DOHH2 (cell line): ENCODE results near the gene TSPAN11.

ENCODE experiments used
- H3F3A ChIP-seq: fragments of 200-600 bp; sonication (generic), shearing (Covaris generic); 2 replicates; pipeline ENCODE4 v1.6.0; 2016; ENCODE audit warnings: antibody characterized with exemption, mild to moderate bottlenecking; ENCODE audit not compliant: control insufficient read depth, insufficient read depth
- H3K27ac ChIP-seq: fragments of 200-600 bp; sonication (generic); 2 replicates; pipeline ENCODE4 v1.5.1; 2014; ENCODE audit warnings: low read depth, mild to moderate bottlenecking, low read length, moderate library complexity
- H3K27me3 ChIP-seq: fragments of 200-600 bp; sonication (generic); 2 replicates; pipeline ENCODE4 v1.6.1; 2014; ENCODE audit warnings: mild to moderate bottlenecking, low read length, mixed read lengths; ENCODE audit not compliant: control insufficient read depth
- H3K36me3 ChIP-seq: fragments of 200-600 bp; sonication (generic); 2 replicates; pipeline ENCODE4 v1.6.1; 2014; ENCODE audit warnings: mild to moderate bottlenecking, low read length, moderate library complexity, mixed read lengths; ENCODE audit not compliant: control insufficient read depth
- H3K4me1 ChIP-seq: fragments of 200-600 bp; sonication (generic); 2 replicates; pipeline ENCODE4 v1.6.1; 2014; ENCODE audit warnings: mild to moderate bottlenecking, low read length, mixed read lengths; ENCODE audit not compliant: control insufficient read depth
- H3K4me2 ChIP-seq: fragments of 200-600 bp; sonication (generic); 2 replicates; pipeline ENCODE4 v1.6.0; 2014; ENCODE audit warnings: mild to moderate bottlenecking, low read length, moderate library complexity
- H3K4me3 ChIP-seq: fragments of 200-600 bp; sonication (generic); 2 replicates; pipeline ENCODE4 v1.5.1; 2014; ENCODE audit warnings: mild to moderate bottlenecking, low read length, mixed read lengths
- H3K79me2 ChIP-seq: fragments of 200-600 bp; sonication (generic); 2 replicates; pipeline ENCODE4 v1.6.1; 2014; ENCODE audit warnings: mild to moderate bottlenecking, low read length, mixed read lengths; ENCODE audit not compliant: control insufficient read depth
- H3K9me2 ChIP-seq: fragments of 200-600 bp; sonication (generic); replicated peaks from 2 replicates; pipeline ENCODE4 v1.6.1; 2014; ENCODE audit warnings: mild to moderate bottlenecking, low read length, mixed read lengths; ENCODE audit not compliant: control insufficient read depth
- H3K9me3 ChIP-seq: fragments of 200-600 bp; sonication (generic); 2 replicates; pipeline ENCODE4 v1.6.1; 2014; ENCODE audit warnings: antibody characterized with exemption, low read length, mixed read lengths; ENCODE audit not compliant: control insufficient read depth, insufficient read depth
- H4K20me1 ChIP-seq: fragments of 200-600 bp; sonication (generic); 2 replicates; pipeline ENCODE4 v1.6.0; 2014; ENCODE audit warnings: low read depth, mild to moderate bottlenecking, antibody characterized with exemption, low read length, moderate library complexity; ENCODE audit not compliant: control insufficient read depth, insufficient read depth
- CTCF ChIP-seq: fragments of 200-600 bp; sonication (generic); IDR thresholded peaks from one replicate; pipeline ENCODE4 v1.5.1; 2014; ENCODE audit warnings: antibody characterized with exemption, mild to moderate bottlenecking, low read depth, low read length; ENCODE audit not compliant: poor library complexity, severe bottlenecking
- EZH2phosphoT487 ChIP-seq: fragments of 200-600 bp; sonication (generic); IDR thresholded peaks from 2 replicates; pipeline ENCODE4 v1.6.1; 2017; ENCODE audit warnings: borderline replicate concordance, mild to moderate bottlenecking, antibody characterized with exemption, low read length, moderate library complexity, mixed read lengths

Gene TSPAN11

GRCh38 chr12:30896461-30896860 is 30.1 kb upstream of the TSPAN11 start:
- Histone ChIP-seq H3K27ac (no peak overlapping the region), H4K20me1 (no peaks in the 10 kb centered on the region), H3F3A (no peaks in the 10 kb centered on the region), H3K4me3 (no peak overlapping the region), H3K9me3 (no peaks in the 10 kb centered on the region), H3K4me2 (no peak overlapping the region), H3K79me2 (no peaks in the 10 kb centered on the region), H3K27me3 (peaks cover 6% of the 10 kb centered on the region; the same call in 1 of the 2 replicates), H3K36me3 (no peaks in the 10 kb centered on the region), H3K4me1 (no peaks in the 10 kb centered on the region), H3K9me2 (no peaks in the 10 kb centered on the region)
- TF ChIP-seq EZH2phosphoT487, result no peak
- TF ChIP-seq CTCF, result no peak

- no peak overlapping the region for H3K4me3 ChIP-seq
- H3F3A ChIP-seq, result no peaks in the 10 kb centered on the region
- H4K20me1 ChIP-seq, result no peaks in the 10 kb centered on the region
- TF ChIP-seq CTCF (no peak), EZH2phosphoT487 (no peak)
- H3K4me2 ChIP-seq, result no peak overlapping the region
- H3K27me3 ChIP-seq, result peaks cover 8% of the 10 kb centered on the region; the same call in 1 of the 2 replicates
- no peak overlapping the region for H3K27ac ChIP-seq
- no peaks in the 10 kb centered on the region for H3K36me3 ChIP-seq
- H3K79me2 ChIP-seq, result no peaks in the 10 kb centered on the region
- H3K4me1 ChIP-seq, result no peaks in the 10 kb centered on the region
- no peaks in the 10 kb centered on the region for H3K9me2 ChIP-seq
- no peaks in the 10 kb centered on the region for H3K9me3 ChIP-seq
These were observed 27.7 kb upstream of the TSPAN11 start for GRCh38 chr12:30898846-30899245.

- H3K4me1 ChIP-seq, result no peaks in the 10 kb centered on the region
- H3K4me2 ChIP-seq, result no peak overlapping the region
- H3K4me3 ChIP-seq, result no peak overlapping the region
- no peaks in the 10 kb centered on the region for H3F3A ChIP-seq
- no peaks in the 10 kb centered on the region for H4K20me1 ChIP-seq
- H3K79me2 ChIP-seq, result no peaks in the 10 kb centered on the region
- TF ChIP-seq CTCF (no peak), EZH2phosphoT487 (no peak)
- H3K36me3 ChIP-seq, result no peaks in the 10 kb centered on the region
- no peaks in the 10 kb centered on the region for H3K9me3 ChIP-seq
- no peaks in the 10 kb centered on the region for H3K9me2 ChIP-seq
- peaks cover 8% of the 10 kb centered on the region; the same call in 1 of the 2 replicates for H3K27me3 ChIP-seq
- H3K27ac ChIP-seq, result no peak overlapping the region
These were observed 26.2 kb upstream of the TSPAN11 start for GRCh38 chr12:30900351-30900750.

GRCh38 chr12:30902001-30902400 is 24.5 kb upstream of the TSPAN11 start:
- Histone ChIP-seq H3K4me1 (no peaks in the 10 kb centered on the region), H3K4me3 (no peak overlapping the region), H3K36me3 (no peaks in the 10 kb centered on the region), H3K27me3 (peaks cover 8% of the 10 kb centered on the region; the same call in 1 of the 2 replicates), H4K20me1 (no peaks in the 10 kb centered on the region), H3K9me3 (no peaks in the 10 kb centered on the region), H3K27ac (no peak overlapping the region), H3F3A (no peaks in the 10 kb centered on the region), H3K79me2 (no peaks in the 10 kb centered on the region), H3K9me2 (no peaks in the 10 kb centered on the region), H3K4me2 (no peak overlapping the region)
- no peak for TF ChIP-seq CTCF
- TF ChIP-seq EZH2phosphoT487, result no peak
